LNCaP clone FGC (cell line): ENCODE results near the gene PGK1.
A peak's percentile ranks its signal among the peaks of the same experiment; 100 is the strongest.

Experiments used
- DNase-seq: peaks from one replicate; pipeline ENCODE4 v3.0.0-alpha.2; 2011; ENCODE audit warnings: low read depth
- H3K4me3 ChIP-seq: 2 replicates; pipeline ENCODE4 v1.5.1; 2011; ENCODE audit warnings: mild to moderate bottlenecking, low read depth, low read length, control low read depth
- CTCF ChIP-seq: IDR thresholded peaks from 2 replicates; pipeline ENCODE4 v1.5.1; 2012; ENCODE audit warnings: mild to moderate bottlenecking; ENCODE audit not compliant: control insufficient read depth, insufficient read depth; ENCODE audit errors: extremely low read depth

PGK1 gene

GRCh38 chrX:78104447-78105176, 564 bp downstream of the PGK1 start:
- no peak for DNase-seq
- H3K4me3 ChIP-seq, result peak overlapping the region; percentile 97
- no peak for TF ChIP-seq CTCF

GRCh38 chrX:78105944-78106650, 2.0 kb downstream of the PGK1 start:
- TF ChIP-seq CTCF, result no peak
- DNase-seq, result no peak
- H3K4me3 ChIP-seq, result peak overlapping the region; percentile 97

- no peak for DNase-seq
- peak overlapping the region; percentile 97 for H3K4me3 ChIP-seq
- TF ChIP-seq CTCF, result no peak
Measured at GRCh38 chrX:78106651-78106986, 2.6 kb downstream of the PGK1 start.

GRCh38 chrX:78109458-78109857, 5.4 kb downstream of the PGK1 start:
- no peak for DNase-seq
- no peak for TF ChIP-seq CTCF
- peak overlapping the region; percentile 97 for H3K4me3 ChIP-seq

- no peak for TF ChIP-seq CTCF
- DNase-seq, result no peak
- H3K4me3 ChIP-seq, result no peak overlapping the region
Measured at GRCh38 chrX:78111140-78111931, 7.3 kb downstream of the PGK1 start.

GRCh38 chrX:78116365-78116764, 12.3 kb downstream of the PGK1 start:
- no peak for DNase-seq
- no peak for TF ChIP-seq CTCF

More at GRCh38 chrX:78116365-78116764, 12.3 kb downstream of the PGK1 start:
- no peak overlapping the region for H3K4me3 ChIP-seq
